Measurements from ENCODE around the gene UBE2S. TPM values are rescaled to one million over a fixed set of nuclear protein-coding genes. Genes with fewer than 3 reads are reported as not detected.

The UBE2S gene
- total RNA-seq, 2 donors from 2014 or later = 43.8 to 147 TPM

- Histone ChIP-seq H3K9me3 (no peaks in the 10 kb centered on the region), H3K4me3 (no peak overlapping the region), H3K36me3 (peaks cover 16% of the 10 kb centered on the region), H3K9ac (ENCODE audit: low read depth in 2 of 2, low read length in 2 of 2) (no peak overlapping the region), H3K27ac (no peak overlapping the region), H3K27me3 (no peaks in the 10 kb centered on the region), H3K4me1 (no peaks in the 10 kb centered on the region)
- no peak for TF ChIP-seq CTCF (IDR thresholded peaks at IDR 0.05)
- DNase-seq = no peak
- intact Hi-C loops (cut with DNase I) = no loop called here
Measured at GRCh38 chr19:55400281-55401087, 7.1 kb downstream of the UBE2S start.

GRCh38 chr19:55398200-55398925 is 9.2 kb downstream of the UBE2S start:
- no peaks in the 10 kb centered on the region for H3K27me3 ChIP-seq
- DNase-seq = no peak
- H3K27ac ChIP-seq = no peak overlapping the region
- no peak for TF ChIP-seq CTCF (IDR thresholded peaks at IDR 0.05)
- no peaks in the 10 kb centered on the region for H3K4me1 ChIP-seq
- no peak overlapping the region for H3K4me3 ChIP-seq
- intact Hi-C loops (cut with DNase I) = no loop called here
- H3K9me3 ChIP-seq = no peaks in the 10 kb centered on the region
- H3K36me3 ChIP-seq = peaks cover 16% of the 10 kb centered on the region
- H3K9ac ChIP-seq (ENCODE audit: low read depth in 2 of 2, low read length in 2 of 2) = no peak overlapping the region

GRCh38 chr19:55392820-55393761 is 14.5 kb downstream of the UBE2S start:
- H3K9me3 ChIP-seq = no peaks in the 10 kb centered on the region
- H3K36me3 ChIP-seq = peaks cover 16% of the 10 kb centered on the region
- H3K27ac ChIP-seq = no peak overlapping the region
- H3K4me1 ChIP-seq = peaks cover 5% of the 10 kb centered on the region
- no peak for TF ChIP-seq CTCF (IDR thresholded peaks at IDR 0.05)
- no peak overlapping the region for H3K4me3 ChIP-seq
- H3K9ac ChIP-seq (ENCODE audit: low read depth in 2 of 2, low read length in 2 of 2) = no peak overlapping the region
- DNase-seq = no peak
- H3K27me3 ChIP-seq = no peaks in the 10 kb centered on the region
- intact Hi-C loops (cut with DNase I) = no loop called here

- no peak overlapping the region for H3K4me3 ChIP-seq
- peaks cover 16% of the 10 kb centered on the region for H3K4me1 ChIP-seq
- DNase-seq = no peak
- H3K27ac ChIP-seq = no peak overlapping the region
- TF ChIP-seq CTCF (IDR thresholded peaks at IDR 0.05) = no peak
- no peak overlapping the region for H3K9ac ChIP-seq (ENCODE audit: low read depth in 2 of 2, low read length in 2 of 2)
- H3K36me3 ChIP-seq = peaks cover 24% of the 10 kb centered on the region
- intact Hi-C loops (cut with DNase I) = no loop called here
- H3K27me3 ChIP-seq = no peaks in the 10 kb centered on the region
- H3K9me3 ChIP-seq = no peaks in the 10 kb centered on the region
Measured at GRCh38 chr19:55391702-55392615, 15.6 kb downstream of the UBE2S start.

All from colonic mucosa (tissue), 4 donors.